Smooth muscle cell of trachea (primary cell): Measurements from ENCODE around the gene TFAP2A. TPM values are rescaled to one million over a fixed set of nuclear protein-coding genes. Genes with fewer than 3 reads are reported as not detected.

Experiments
- total RNA-seq: library from RNA; depleted of rRNA; stranded (reverse); fragments of >200 nt; gene quantifications from 2 replicates; pipeline ENCODE4 v1.2.1, GENCODE V29; 2014

TFAP2A gene
- total RNA-seq: under 0.01 and 0.29 TPM in 2 replicates

GRCh38 chr6:10414756-10415616 lies at the start of gene TFAP2A:
TSS of gene TFAP2A (minus strand) at chr6:10415074. CDS start at chr6:10414991, 83 bp downstream.

Other genes starting within 250 kb of the TFAP2A start
- 0.99 and 1.3 TPM in 2 replicates for gene GCNT2, start 106.3 kb upstream of the TFAP2A start, total RNA-seq